ENCODE measurements around the gene UBE2U. TPM values are rescaled to one million over a fixed set of nuclear protein-coding genes. Genes with fewer than 3 reads are reported as not detected.
"Not testable (repeated sequence)": the region's sequence is repeated elsewhere in the genome, so short reads cannot be mapped to it uniquely, and the experiment has no call there.

The UBE2U gene
- total RNA-seq, 6 experiments from 2014 or later, result not detected

DNA sequence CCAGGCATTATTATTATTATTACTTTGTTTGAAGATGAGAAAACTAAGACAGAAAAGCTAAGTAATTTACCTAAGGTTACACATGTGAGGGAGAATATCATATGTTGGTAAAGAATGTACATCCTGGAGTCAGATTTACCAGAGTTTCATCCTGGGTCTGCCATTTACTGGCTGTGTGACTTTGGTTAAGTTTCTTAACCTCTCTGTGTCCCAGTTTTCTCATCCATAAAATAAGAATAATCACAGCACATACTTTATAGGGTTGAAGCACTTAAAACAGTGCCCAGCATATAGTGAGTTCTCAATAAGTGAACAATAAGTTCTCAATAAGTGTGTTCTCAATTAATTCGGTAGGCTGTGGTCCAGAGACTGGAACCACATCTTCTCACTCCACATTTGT, 32.5 kb downstream of the UBE2U start:
- DNase-seq (no peak), ATAC-seq (no peak)
- intact Hi-C loops (cut with DNase I), result no loop called here
- no peaks in the 10 kb centered on the region for H3K36me3 ChIP-seq
- H3K4me3 ChIP-seq, result no peak overlapping the region
- peaks cover 0 to 9% of the 10 kb centered on the region in 2 donors for H3K27me3 ChIP-seq
- H3K9me3 ChIP-seq, result no peaks in the 10 kb centered on the region
- WGBS (ENCODE audit: insufficient coverage, low coverage, low lambda C conversion rate, missing lambda C conversion rate), result 36% methylated on average over 1 of the region's 1 CpG
- H3K27ac ChIP-seq, result no peak overlapping the region
- TF ChIP-seq, protein P1, sequence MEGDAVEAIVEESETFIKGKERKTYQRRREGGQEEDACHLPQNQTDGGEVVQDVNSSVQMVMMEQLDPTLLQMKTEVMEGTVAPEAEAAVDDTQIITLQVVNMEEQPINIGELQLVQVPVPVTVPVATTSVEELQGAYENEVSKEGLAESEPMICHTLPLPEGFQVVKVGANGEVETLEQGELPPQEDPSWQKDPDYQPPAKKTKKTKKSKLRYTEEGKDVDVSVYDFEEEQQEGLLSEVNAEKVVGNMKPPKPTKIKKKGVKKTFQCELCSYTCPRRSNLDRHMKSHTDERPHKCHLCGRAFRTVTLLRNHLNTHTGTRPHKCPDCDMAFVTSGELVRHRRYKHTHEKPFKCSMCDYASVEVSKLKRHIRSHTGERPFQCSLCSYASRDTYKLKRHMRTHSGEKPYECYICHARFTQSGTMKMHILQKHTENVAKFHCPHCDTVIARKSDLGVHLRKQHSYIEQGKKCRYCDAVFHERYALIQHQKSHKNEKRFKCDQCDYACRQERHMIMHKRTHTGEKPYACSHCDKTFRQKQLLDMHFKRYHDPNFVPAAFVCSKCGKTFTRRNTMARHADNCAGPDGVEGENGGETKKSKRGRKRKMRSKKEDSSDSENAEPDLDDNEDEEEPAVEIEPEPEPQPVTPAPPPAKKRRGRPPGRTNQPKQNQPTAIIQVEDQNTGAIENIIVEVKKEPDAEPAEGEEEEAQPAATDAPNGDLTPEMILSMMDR (IDR thresholded peaks at IDR 0.05), result no peak
- TF ChIP-seq POLR2A (IDR thresholded peaks at IDR 0.05), result no peak
- no peaks in the 10 kb centered on the region for H3K4me1 ChIP-seq

DNA sequence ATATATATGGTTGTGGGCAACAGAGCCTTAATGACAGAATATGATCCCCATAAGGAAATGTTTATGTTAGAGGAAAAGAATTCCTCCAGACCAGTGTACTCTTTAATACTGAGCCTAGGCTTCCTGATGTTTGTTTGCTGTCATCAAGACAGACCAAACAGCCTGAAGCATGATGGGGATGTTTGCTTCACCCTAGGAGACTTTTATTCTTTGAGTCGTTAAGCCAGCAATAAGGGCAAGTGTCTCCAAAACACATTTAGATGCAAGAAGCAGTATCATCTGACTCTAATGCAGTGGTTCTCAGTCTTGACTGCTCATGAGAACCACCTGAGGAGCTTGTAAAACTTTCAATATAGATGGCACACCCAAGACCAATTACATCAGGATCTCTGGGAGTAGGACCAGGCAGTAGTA, 33.1 kb downstream of the UBE2U start:
- H3K4me1 ChIP-seq, result no peaks in the 10 kb centered on the region
- H3K36me3 ChIP-seq, result no peaks in the 10 kb centered on the region
- TF ChIP-seq, protein P1 (IDR thresholded peaks at IDR 0.05), result no peak
- TF ChIP-seq POLR2A (IDR thresholded peaks at IDR 0.05), result no peak
- H3K27ac ChIP-seq, result no peak overlapping the region
- no peak overlapping the region for H3K4me3 ChIP-seq
- intact Hi-C loops (cut with DNase I), result no loop called here
- DNase-seq (no peak), ATAC-seq (no peak)
- no peaks in the 10 kb centered on the region for H3K9me3 ChIP-seq
- H3K27me3 ChIP-seq, result peaks cover 0 to 9% of the 10 kb centered on the region in 2 donors
- 14% methylated on average over 1 of the region's 1 CpG for WGBS (ENCODE audit: insufficient coverage, low coverage, low lambda C conversion rate, missing lambda C conversion rate)

DNA sequence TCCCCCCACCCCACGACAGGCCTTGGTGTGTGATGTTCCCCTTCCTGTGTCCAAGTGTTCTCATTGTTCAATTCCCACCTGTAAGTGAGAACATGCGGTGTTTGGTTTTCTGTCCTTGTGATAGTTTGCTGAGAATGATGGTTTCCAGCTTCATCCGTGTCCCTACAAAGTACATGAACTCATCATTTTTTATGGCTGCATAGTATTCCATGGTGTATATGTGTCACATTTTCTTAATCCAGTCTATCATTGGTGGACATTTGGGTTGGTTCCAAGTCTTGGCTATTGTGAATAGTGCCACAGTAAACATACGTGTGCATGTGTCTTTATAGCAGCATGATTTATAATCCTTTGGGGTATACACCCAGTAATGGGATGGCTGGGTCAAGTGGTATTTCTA, 36.1 kb downstream of the UBE2U start:
- H3K4me3 ChIP-seq, ATAC-seq: not testable (repeated sequence)

DNA sequence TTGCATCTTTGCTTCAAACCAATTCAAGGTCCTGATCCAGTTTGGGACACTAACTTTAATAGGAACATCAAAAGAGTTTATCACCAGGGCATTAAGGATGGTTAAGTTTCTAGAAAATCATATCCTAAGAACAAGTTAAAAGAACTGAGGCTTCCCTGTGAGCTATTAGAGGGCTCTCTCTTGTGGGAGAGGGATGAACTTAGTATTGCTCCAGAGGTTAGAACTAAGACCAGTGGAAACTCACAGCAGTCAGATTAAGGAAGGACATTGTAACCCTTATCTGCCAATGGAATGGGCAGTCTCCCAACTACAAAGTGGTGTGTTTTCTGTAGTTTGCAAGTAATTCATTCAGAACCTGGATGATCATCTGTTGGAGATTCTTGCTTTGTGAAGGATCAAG, 36.8 kb downstream of the UBE2U start:
- ATAC-seq, result no peak
- no peaks in the 10 kb centered on the region for H3K36me3 ChIP-seq
- H3K4me1 ChIP-seq, result peaks cover 0 to 3% (median 0%) of the 10 kb centered on the region in 4 donors
- intact Hi-C loops (cut with DNase I), result loop anchor here (10.0 kb wide), 2 partner anchors 545 to 625 kb away; no protein-coding TSS in a partner anchor
- no peak overlapping the region for H3K4me3 ChIP-seq
- no peaks in the 10 kb centered on the region for H3K9me3 ChIP-seq
- no peak overlapping the region for H3K27ac ChIP-seq
- TF ChIP-seq POLR2A (IDR thresholded peaks at IDR 0.05), result no peak
- TF ChIP-seq, protein P1 (IDR thresholded peaks at IDR 0.05), result no peak
- no peaks in the 10 kb centered on the region for H3K27me3 ChIP-seq
- DNase-seq, result no peak

More for the DNA sequence above, 36.1 kb downstream of the UBE2U start:
- H3K9me3 ChIP-seq; H3K4me1 ChIP-seq; intact Hi-C loops (cut with DNase I); DNase-seq; H3K36me3 ChIP-seq; H3K27me3 ChIP-seq; H3K27ac ChIP-seq: not testable (repeated sequence)
- WGBS (ENCODE audit: insufficient coverage, low coverage, low lambda C conversion rate, missing lambda C conversion rate), result 85% methylated on average over 4 of the region's 4 CpGs

DNA sequence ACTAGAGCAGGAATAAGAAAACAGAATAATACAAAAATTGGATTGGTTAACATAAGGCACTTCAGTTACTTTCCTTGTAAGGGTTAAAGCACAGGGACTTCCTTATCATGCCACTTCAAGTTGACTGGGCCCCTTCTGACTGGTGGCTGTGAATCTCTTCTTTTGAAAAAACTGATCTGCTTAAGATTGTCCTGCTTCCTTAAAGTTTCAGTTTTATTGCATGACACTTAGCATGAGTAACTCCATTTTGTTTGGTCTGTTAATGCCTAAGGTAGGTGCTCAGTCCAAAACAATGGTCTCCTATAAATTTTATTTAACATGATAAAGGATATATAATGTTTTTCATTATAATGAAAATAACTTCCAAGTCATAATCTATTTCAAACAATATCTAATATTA, 37.6 kb downstream of the UBE2U start:
- DNase-seq, result no peak
- ATAC-seq, result no peak
- no peaks in the 10 kb centered on the region for H3K9me3 ChIP-seq
- H3K4me3 ChIP-seq, result no peak overlapping the region
- intact Hi-C loops (cut with DNase I), result loop anchor here (10.0 kb wide), 2 partner anchors 546 to 626 kb away; no protein-coding TSS in a partner anchor
- no peaks in the 10 kb centered on the region for H3K27me3 ChIP-seq
- no peak overlapping the region for H3K27ac ChIP-seq
- H3K36me3 ChIP-seq, result no peaks in the 10 kb centered on the region
- TF ChIP-seq, protein P1 (IDR thresholded peaks at IDR 0.05), result no peak
- no peak for TF ChIP-seq POLR2A (IDR thresholded peaks at IDR 0.05)
- H3K4me1 ChIP-seq, result peaks cover 0 to 11% (median 0%) of the 10 kb centered on the region in 4 donors

All from right lobe of liver (tissue), 6 donors.